Embryonic facial prominence (tissue), 1 donor: Measurements from ENCODE around the gene SLC40A1.

ENCODE experiments used
- DNase-seq: peaks from one replicate; pipeline ENCODE4 v3.0.0-alpha.2; 2016; ENCODE audit errors: extremely low spot score

Gene SLC40A1

DNA sequence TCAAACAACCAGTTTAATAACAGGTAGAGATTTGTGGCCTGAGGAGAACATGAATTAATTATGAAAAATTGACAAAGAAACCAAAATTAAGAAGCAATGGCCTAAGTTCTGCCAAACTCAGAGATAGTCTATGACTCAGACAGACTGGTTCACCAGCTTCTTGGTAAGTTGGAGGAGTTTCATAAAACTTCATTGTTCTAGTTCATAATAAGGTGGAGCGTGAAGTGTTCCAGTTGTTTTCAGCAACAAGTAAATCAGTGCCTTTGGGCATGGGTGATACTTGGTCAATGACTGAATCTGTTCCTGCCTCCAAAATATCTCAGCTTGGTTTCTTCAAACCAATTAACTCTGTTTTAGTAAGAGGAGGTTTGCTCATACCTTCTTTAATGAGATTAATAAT is 40.0 kb downstream of the SLC40A1 start:
- DNase-seq, result no peak

DNA sequence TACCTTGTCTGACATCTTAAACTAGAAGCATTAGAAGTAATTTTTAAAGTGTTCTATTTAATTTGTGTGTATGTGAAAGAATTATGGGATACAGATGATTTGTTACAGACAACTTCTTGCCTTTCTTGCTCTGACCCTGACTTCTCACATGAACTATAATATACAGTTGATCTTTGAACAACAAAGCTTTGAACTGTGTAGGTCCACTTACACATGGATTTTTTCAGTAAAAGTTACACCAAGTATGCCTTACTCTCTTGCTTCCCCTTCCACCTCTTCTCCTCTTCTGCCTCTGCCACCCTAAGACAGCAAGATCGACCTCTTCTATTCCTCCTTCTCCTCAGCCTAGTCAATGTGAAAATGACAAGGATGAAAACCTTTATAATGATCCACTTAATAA is 42.2 kb downstream of the SLC40A1 start:
- no peak for DNase-seq

DNA sequence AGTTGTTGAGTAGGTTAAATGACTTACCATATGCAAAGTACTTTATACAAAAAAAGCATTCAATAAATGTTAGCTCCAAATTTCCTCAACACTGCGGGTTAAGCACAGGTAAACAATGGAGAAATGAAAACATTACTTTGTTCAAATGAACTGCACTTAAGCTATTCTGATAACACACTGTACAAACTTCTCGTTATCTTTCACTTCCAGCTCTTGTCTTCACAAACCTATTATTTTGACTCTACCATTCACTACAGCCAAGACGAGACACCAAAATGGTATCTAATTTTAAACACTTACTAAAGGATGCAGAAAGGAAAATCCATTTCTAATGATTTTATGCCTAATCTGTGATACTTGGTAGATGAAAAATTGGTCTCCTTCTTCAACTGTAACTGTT is 43.8 kb downstream of the SLC40A1 start:
- DNase-seq, result no peak

DNA sequence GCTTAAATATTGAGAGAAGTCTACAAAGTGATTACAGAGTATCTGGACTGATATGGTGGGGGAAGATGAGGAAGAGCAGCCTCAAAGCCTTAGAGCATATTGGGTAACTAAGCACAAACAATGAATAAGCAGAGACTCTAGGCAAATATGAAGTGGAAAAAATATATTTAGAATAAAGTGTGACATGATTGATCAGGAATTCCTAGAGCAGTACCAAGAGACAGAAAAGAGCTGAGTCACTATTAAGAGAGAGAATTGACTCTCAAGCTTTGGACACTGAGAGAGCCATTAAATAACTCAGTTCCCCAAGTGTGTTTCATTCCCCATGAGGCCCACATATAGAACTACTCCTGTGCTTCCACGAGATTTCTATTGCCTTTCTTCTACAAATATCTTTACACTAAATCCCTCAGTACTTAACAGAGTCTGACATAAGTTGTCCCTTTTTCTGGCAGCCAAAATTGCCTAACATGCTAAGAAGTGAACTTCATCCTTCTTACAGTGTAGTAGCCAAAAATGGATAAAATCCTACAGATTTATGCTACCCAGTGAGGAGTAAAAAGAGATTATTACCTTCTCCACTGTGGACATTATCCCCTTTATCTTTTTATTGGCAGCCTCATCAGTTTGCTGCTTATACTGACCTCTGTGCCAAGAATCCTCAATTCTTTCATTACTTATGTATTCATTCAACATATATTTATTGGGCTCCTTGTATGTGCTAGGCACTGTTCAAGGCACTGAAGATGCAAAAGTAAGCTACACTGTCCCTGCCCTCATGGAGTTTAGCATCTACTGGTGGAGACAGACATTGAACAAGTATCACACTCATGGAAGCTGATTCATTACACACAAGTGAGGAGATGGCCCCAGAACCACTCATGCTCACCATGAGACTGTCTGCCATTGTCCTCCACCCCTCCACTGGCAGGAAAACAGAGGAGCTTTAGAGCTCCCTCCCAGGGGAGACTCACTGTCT is 45.4 kb downstream of the SLC40A1 start:
- DNase-seq, result no peak

DNA sequence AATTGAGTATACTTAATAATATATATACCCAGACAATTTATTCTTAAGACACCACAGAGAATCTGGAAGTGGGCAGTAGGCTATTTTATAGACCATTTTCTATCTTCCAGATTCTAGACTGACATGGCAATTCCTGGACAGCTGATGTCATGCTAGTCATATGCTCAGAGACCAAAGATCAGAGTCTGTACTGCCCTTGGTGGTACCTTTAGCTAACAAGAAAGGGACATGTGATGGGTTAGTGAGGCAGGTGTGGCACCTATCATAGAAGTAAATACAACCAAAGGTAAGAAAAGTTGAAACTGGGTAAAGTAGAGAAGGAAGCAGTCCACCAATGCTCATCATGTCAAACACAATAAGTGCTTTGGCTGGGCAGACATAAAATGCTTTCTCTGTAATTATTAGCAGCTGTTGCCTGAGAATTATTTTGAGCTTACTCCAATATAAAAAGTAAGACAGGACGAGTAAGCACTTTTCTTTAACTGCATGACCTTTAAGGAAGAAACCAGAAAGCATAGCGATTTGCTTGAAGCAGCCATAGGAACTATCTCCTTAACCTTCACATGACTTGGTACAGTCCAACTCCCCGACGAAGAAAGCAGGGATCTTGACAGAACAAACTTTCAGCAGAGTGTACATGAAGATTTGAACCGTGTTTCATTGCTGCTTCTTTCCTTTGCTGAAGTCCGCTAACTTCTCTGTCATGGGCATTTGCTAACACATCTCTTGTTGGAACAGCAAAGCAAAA is 47.1 kb downstream of the SLC40A1 start:
- no peak for DNase-seq

DNA sequence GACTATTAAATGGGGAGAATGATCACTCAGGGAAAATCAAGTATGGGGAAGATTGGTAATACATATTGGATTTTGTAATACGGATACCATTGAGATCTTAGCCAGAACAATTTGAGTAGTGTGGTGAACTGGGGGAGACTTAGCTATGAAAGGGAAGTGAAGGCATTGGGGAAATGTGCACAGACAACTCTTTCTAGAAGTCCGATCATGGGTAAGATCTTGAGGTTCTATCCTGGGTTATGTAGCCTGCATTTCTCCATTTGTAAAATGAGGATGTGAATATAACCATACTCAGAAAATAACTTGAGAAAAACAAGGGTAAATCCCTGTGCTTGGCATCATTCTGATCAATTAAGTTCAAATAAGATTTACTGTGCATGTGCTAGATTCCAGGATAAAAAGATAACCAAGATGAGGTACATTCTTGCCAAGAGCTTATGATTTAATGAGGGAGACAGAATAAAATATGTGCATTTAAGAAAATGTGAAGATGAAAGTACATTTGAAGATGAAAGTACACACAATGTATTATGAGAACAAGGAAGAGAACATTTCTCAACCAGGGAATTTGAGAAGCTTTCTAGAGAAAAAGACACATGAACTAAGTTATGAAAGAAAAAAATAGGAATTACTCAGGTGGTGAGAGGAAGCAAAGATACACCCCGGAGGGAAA is 49.5 kb downstream of the SLC40A1 start:
- DNase-seq, result no peak

DNA sequence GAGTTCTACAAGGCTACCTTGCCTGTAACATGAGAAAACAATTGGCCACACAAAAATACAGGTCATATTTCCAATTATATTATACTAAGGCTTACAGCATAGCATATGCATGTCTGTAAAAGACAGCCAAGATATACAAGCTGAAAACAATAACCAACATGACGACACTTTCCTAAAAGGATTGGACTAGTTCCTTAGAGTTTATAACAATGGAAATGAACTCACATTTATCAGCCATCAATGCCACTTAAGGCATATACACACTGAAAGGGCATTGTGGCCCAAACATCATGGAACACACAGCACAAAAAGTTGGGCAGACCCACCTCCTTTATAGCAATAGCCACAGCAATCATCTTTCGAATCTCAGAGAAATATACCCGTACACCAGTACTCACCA is 52.0 kb downstream of the SLC40A1 start:
- no peak for DNase-seq

DNA sequence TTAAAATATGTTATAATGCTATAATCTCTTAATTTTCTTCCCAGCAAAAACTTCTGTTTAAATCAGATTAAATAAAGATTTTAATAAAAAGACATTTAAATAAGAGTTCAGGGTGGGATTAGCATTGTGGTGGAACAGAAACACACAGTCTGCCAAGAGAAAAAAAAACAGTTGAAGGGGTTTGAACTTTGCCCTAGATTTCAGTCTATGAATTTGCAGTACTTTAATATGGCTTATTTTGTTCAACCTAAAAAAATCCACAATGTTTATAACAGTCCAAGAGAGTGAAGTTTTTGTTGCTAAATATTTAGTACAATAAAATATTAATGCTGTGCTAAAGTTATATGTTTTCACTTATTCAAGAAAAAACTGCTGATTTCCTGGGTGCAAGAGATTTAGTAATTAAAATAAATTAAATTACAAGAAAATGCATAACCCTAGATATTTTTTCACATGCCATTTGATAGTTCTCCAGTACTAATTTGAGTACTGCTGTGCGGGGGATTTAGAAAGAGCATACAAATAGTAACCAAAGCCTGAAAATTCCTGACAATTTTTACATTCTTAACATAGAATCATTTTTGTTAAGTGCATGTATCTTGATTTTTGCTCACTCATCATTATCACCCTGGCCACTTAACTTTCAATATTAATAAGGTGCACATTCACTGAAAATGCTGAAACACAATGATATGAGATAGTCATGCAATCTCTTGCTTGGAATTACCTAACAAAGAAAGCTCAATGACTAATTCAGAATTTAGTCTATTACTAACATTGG is 52.6 kb downstream of the SLC40A1 start:
- DNase-seq, result no peak

DNA sequence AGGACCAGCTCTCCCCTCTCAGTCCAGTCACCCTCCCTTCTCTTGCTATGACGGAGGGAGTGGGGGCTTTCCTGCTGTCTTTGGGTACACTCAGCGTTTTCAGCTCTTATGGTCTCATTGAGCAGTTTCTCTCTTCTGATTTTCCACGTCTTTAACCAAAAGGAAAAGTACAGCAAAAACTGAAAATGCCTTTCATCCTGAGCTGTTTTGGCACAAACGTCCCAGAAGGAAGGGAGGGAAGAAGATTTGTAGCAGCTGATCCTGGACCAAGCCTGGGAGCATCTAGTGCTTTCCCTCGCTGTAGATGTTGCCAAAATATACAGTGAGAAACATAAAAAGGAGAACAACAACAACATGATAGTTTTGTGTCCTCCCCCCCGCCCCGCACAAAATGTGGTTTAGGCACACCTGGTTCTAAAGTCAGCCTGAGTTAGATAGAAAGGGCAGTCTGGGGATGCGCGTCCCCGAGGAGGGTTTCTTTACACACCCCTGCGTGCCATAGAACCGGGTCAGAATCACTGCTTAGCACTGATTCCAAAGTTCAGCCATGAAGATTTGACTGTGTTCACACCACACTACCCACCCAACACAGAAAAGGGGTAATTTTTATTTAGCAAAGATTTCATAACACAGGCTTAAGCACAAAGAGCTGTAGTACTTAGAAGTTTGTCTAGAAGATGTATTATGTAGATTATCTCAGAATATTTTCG is 53.4 kb downstream of the SLC40A1 start:
- DNase-seq, result no peak

DNA sequence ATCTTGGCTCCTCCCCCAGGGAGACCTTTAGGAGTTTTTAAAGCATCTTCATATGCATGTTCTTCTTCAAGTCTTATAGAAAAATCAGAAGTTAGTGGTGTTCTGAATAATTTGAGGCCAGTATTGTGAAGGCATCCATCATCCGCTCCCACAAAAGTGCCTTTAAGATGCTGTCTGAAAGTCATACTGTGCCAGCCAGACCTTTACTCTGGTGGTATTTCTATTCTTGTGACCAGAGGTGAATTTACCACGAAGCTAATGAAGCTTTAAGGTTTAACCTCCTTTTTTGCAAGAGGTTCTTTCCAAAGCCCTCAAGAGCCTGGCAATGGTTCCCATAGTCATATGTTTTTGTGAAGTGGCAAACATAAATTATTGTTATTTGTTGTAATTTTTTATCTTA is 54.3 kb downstream of the SLC40A1 start:
- no peak for DNase-seq

DNA sequence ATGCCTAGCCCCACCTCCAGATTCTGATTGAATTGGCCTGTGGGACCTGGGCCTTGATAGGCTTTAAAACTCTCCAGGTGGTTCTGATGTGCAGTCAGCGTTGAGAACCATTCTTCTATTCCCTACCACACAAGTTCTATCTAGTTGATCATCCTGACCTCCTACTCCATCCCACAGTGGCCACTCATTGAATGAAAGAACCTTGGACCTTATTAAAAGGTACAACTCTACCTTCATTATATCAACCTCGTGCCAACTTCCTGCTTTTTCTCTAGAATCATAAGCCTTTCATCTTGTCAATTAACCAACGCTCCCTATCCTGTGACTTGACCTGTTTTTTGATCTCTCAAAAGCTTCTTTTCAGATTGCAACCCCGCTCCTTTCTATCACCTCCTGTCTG is 55.8 kb downstream of the SLC40A1 start:
- no peak for DNase-seq

DNA sequence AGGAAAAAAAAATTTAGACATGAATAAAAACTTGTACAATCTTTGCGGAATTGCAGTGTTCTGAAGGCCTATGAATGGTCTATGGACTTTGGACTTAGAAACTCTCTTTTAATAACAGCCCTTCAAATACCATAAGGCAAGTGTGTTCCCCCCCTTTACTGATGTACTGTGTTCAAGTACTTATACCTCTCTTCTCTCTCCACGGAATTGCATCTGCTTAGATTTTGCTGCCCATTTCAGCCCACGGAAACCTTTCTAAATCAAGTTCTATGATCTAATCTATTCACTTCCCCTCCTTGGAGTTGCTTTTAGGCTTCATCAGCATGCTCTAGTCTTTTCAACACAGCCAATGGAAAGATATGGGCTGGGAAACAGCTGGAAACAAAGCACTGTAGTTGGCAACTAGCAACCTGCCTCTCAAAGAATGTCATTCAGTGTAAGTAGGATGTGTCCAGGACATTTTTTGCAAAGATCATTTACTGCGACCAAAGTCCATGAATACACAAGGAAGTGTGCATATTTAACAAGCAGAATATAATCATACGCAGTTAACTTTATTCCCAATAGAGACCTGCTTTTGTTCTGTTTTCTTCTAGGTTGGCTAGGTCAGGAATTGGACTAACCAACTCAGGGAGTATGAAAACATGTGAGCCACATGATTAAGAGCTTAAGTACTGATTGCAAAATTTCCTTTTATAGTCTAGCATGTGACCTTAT is 58.0 kb downstream of the SLC40A1 start:
- no peak for DNase-seq

DNA sequence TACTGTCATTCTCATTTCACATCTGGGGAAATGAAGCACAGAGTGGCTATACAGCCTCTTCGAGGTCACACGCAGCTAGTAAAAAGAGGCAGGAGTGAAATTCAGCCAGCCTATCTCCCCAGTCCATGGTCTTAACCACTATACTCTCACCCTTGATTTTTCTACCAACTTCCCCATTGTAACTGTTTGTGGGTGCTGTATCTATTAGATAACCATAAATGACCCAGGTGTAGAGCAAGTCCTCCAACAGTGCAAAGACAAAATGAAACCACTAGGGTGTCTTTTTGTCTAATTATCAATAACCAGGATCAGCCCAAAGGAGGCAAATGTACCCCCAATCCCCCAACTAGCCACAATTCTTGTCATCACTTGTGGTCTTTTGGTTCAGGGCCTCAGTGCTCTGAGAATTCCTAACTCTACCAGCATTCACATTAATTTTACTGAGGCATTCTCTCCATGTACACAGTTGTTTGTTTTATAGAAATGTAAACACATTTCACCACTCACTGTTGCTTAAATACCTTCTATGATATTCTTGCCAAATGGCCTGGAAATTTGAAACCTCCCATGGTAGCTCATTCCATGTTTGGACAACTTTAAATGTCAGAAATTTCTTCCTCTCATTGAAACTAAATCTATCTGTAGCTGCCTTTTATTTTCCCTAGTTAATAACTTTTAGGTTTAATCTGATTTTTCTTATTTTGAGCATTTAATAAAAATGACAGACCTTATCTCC is 58.7 kb downstream of the SLC40A1 start:
- DNase-seq, result no peak

DNA sequence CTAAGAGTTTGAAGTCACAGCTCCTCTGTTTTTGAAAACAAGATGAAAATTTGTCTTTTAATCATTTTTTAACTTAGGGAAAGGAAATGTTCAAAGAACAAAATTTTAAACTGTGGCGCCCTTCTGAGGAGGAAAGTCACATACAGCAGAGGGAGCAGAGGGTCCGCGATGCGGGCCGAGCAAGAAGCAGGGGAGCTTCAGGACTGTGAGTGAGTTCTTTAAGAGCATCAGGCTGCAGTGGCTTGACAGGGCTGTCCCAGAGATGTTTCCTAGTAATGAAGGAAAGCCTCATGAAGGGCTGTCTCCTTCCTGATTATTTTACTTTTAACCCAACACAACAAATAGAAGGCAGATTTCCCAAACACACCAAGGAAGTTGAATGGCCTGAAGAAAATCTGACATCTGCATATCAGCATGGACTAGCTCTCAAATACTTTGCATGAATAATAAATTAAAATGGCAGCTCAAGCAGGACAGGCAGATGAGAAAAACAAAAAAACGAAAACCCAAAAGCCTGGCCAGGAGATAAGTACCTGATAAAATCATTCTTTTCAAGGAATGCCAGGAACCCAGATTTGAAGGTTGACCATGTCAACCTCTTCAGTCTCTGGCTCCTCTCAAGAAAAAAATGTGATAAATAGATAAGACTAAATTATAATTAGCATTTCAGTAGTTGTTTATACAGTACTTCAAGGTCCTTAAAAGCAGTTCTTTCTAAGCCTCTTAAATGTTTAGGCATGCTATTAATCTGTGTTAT is 60.8 kb downstream of the SLC40A1 start:
- DNase-seq, result no peak

DNA sequence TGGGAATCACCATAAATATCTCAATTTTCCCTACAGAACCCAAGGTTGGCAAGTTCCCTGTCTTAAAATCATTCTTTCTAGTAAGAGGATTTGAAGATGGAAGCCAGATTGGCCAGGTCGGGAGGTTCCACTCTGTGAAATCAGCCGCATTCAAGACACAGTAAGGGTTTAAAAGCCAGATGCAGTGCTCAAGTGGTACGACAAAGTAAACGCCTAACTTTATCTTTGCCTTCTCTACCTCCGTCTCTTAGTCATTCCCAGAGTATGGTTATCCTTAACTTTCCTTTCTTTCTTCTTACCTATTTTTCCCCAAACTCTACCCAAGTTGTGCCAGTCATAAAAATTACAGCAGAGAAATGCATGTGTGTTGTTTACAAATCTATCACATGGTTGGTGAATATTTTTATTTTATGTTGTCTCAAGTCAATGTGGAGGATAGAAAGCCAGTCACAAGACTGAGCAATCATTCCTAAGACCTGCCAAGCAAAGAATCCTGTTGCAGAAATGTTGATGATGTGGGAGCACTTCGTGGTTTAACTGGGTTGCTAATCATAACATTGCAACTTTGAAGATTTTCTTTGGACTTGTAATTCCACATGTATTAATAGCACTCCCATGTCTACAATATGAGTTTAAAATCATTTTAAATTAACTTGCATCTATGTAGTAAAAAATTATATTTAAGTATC is 62.6 kb downstream of the SLC40A1 start:
- no peak for DNase-seq

DNA sequence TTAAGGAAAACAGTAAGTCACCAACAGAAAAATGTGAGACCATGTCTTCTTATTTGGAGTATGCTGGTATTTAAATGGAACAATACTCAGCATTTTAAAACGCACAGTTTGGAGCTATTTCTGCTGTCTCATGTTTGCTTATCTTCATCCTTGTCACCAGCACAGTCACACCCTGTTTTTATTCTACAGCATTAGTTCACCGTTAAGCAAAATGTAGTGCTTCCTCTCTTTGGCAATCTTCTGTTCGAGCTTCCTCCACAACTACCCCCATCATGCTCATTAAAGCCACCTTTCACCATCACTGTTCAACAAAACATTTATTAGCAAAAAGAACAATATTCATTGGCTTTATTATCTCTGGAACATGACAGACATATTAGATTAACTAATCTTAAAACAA is 64.0 kb downstream of the SLC40A1 start:
- no peak for DNase-seq

DNA sequence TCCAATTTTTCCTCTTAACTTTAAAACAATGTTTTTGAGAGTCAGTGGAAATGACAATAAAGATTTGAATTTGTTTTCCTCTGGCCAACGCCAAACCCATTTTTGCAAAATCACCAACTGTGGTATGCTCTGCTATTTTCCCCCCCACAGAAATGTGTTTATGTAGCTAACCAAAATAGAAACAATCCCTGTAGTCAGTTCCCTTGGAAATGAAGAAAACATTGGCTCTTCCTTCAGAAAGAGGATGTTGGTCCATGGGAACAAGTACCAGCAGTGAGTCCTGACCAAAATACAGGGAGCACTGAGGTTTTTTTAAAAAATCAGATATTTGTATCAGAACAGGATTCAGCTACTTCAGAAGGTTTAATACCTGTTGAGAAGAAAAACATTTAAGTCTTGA is 65.3 kb downstream of the SLC40A1 start:
- no peak for DNase-seq

DNA sequence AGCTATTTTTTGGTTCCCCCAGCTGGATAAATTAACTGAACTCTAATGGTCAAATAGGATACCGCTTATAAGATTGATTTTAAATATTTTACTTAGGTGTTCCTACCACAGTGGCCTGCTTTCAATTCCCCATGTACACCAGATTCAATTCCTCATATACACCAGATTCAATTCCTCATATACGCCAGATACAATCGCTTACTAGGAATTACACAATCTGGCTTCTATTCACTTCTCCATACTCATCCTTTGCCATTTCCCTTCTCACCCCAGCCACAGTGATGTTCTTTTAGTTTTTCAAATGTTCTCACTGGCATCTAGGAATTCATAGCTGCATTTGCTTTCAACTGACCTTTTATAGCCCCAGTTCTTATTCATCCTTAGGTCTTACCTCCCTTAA is 66.5 kb downstream of the SLC40A1 start:
- DNase-seq, result no peak
